Measurements from ENCODE around the gene UGT2B10.
"Not testable (repeated sequence)": the region's sequence is repeated elsewhere in the genome, so short reads cannot be mapped to it uniquely, and the experiment has no call there.

Gene UGT2B10

GRCh38 chr4:68815617-68816409 lies at the start of gene UGT2B10:
Gene UGT2B10 (plus strand): TSS chr4:68815994. CDS start chr4:68816020, 26 bp downstream.
- not testable (repeated sequence) for DNase-seq

DNA sequence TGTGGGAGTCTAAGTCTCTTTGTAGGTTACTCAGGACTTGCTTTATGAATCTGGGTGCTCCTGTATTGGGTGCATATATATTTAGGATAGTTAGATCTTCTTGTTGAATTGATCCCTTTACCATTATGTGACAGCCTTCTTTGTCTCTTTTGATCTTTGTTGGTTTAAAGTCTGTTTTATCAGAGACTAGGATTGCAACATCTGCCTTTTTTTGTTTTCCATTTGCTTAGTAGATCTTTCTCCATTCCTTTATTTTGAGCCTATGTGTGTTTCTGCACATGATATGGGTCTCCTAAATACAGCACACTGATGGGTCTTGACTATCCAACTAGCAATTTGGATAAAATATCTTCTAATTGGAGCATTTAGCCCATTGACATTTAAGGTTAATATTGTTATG lies 44.0 kb upstream of the UGT2B10 start:
- not testable (repeated sequence) for DNase-seq

GRCh38 chr4:68773699-68774098 lies 42.1 kb upstream of the UGT2B10 start:
- no peak for DNase-seq

- DNase-seq, result no peak
These were observed 35.6 kb upstream of the UGT2B10 start for GRCh38 chr4:68780232-68780631.

DNA sequence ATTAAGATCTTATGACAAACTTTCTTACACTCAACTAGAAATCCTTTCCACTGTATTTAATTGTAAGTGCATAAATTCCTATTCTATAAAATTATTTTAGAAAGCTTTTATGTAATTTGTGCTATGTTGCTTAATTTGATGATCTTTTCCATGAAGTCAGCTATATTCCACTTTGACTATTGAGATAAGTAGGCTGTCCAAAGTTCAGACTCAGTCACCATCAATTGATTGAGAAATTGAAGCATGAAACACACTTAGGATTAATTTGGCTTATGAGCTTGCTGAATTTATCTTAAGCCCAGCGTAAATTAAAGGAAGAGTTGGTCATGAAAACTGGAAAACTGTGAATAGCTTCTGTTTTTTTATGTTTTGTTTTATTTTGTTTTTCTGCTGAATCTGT lies 18.7 kb upstream of the UGT2B10 start:
- DNase-seq, result no peak

- DNase-seq, result no peak
These were observed 18.2 kb upstream of the UGT2B10 start for GRCh38 chr4:68797618-68798017.

- no peak for DNase-seq
These were observed 12.8 kb upstream of the UGT2B10 start for GRCh38 chr4:68803013-68803412.

- DNase-seq, result no peak
These were observed 7.7 kb upstream of the UGT2B10 start for GRCh38 chr4:68808060-68808459.

- no peak for DNase-seq
These were observed 4.9 kb upstream of the UGT2B10 start for GRCh38 chr4:68810919-68811318.

DNA sequence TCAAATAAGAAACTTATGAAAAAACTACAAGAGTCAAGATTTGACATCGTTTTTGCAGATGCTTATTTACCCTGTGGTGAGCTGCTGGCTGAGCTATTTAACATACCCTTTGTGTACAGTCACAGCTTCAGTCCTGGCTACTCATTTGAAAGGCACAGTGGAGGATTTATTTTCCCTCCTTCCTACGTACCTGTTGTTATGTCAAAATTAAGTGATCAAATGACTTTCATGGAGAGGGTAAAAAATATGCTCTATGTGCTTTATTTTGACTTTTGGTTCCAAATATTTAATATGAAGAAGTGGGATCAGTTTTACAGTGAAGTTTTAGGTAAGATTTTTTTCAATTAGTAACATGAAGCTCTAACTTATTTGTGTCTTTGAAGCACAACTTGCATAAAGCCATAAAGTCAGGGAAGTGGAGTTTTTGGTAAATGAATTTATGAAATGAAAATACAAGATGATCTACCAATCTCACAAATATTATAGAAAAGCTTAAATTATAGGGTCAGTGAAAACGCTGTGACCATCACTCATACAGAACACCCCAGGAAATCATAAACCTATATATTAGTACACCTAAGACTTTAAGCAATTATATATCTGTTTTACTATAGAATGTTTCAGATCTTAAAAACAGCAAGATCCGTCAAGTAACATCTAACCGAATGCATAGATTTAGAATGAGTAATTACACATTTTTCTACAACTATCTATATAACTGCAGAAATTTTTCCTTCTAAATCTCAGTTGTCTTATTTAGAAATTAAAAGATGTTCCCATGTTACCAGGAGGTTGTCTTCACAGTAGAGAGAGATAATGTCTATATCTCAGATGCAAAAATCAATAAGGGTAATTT lies 844 bp downstream of the UGT2B10 start:
- DNase-seq, result not testable (repeated sequence)

DNA sequence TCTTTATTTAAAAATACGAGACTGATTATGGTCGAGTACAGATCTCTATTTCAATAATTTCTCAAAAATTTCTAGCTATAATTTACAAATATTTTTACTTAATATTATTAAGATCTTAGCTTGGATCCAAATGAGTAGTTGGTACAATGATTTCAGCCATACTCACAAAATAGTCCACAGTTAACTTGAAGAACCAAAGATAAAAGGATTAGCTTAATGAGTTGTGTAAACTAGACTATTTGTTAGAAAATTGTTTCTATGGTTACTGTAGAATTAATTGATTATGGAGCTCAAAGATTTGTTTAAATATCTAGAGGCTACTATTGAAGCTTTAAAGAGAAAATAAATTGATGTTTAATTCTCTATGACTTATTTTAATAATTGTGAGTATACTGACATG lies 1.6 kb downstream of the UGT2B10 start:
- DNase-seq, result no peak

GRCh38 chr4:68818030-68818462 lies 2.3 kb downstream of the UGT2B10 start:
- DNase-seq, result not testable (repeated sequence)

GRCh38 chr4:68831642-68832041 lies 15.8 kb downstream of the UGT2B10 start:
- no peak for DNase-seq

DNA sequence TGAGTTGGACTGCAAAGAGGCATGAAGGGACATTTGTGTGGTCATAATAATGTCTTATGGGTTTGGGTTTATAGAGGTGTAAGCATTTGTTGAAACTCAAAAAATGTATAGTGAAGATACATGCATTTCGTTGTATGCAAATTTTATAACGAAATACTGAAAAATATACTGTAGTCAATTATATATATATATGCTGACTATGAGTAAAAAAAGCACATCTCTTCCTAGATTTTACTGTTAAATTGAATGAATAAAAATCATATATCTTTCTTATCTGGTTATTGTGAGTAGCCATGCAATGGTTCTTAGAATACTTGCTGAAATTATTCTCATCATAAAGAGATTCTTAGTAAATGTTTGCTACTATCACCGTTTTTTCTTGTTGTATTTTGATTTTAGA lies 34.5 kb downstream of the UGT2B10 start:
- DNase-seq, result no peak

DNA sequence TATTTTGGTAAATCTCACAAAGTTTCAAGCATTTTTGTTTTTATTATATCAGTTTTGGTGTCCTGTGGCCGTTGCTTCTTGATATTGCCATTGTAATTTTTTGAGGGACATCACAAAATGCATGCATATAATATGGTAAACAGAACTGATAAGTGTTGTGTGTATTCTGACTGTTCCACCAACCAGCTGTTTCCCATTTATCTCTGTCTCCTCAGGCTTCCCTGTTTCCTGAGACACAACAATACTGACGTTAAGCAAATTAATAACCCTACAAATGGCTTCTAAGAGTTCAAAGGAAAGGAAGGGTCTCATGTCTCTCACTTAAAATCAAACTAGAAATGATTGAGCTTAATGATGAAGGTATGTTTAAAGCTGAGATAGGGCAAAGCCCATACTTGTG lies 40.0 kb downstream of the UGT2B10 start:
- no peak for DNase-seq

- no peak for DNase-seq
These were observed 42.2 kb downstream of the UGT2B10 start for GRCh38 chr4:68858039-68858438.

GRCh38 chr4:68859655-68860054 lies 43.9 kb downstream of the UGT2B10 start:
- DNase-seq, result no peak

DNA sequence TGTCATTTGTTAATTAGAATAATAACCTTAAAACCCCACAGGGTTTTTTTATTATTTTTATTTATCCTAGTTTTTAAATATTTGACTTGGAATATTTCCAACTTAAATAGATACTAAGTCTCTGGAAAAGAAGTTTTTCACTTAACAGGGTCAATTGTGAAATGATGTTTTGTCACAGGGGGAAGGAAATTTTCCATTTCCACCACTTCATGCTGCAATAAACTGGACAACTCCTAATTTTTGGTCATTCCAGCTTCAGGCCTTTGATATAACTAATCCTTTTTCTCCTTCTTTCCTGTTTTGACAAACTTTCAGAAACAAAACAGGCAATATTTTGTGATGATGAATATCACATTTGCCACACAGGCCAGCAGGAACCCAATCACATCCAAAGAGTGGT lies 45.3 kb downstream of the UGT2B10 start:
- no peak for DNase-seq

- no peak for DNase-seq
These were observed 48.8 kb downstream of the UGT2B10 start for GRCh38 chr4:68864438-68865187.

- no peak for DNase-seq
These were observed 49.4 kb downstream of the UGT2B10 start for GRCh38 chr4:68865188-68865638.

DNA sequence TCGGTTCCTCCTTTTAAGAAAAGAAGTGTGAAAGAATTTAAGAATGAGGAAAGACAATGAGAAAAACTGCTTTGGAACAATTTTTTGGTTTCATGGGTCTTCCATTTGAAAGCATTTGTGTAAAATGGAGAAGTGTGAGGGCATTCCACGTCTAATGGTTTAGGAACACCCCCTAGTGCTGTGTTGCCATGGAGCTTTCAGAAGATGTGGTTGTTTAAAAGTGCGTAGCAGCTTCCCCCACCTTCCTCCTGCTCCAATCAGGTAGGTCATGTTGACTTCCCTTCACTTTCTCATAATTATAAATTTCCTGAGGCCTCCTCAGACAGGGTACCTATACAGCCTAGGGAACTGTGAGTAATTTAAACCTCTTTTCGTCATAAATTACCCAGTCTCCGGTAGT lies 50.0 kb downstream of the UGT2B10 start:
- no peak for DNase-seq

GRCh38 chr4:68869274-68869773 lies 53.5 kb downstream of the UGT2B10 start:
- no peak for DNase-seq
